HG02798 (cell line): ENCODE results near the gene MYO9A.
A peak's percentile ranks its signal among the peaks of the same experiment; 100 is the strongest.

Source experiments
- ATAC-seq: cut with Tn5 transposase; IDR thresholded peaks from one replicate; pipeline ENCODE4 v1.9.1; 2021; ENCODE audit warnings: mild to moderate bottlenecking; ENCODE audit not compliant: unreplicated experiment, poor library complexity

The MYO9A gene

GRCh38 chr15:72118017-72118978 is at the start of gene MYO9A, which contains the start of gene SENP8:
Gene MYO9A, minus strand, starts transcription at chr15:72118150. Its CDS starts 71,587 bp downstream, at chr15:72046563.
Gene SENP8, plus strand, starts transcription at chr15:72118403. Its CDS starts 21,221 bp downstream, at chr15:72139624.
- ATAC-seq, result peak; percentile 79

- no peak for ATAC-seq
Observed at GRCh38 chr15:72167445-72167844, 49.5 kb upstream of the MYO9A start.

- ATAC-seq, result no peak
Observed at GRCh38 chr15:72166716-72167417, 48.9 kb upstream of the MYO9A start.

- ATAC-seq, result no peak
Observed at GRCh38 chr15:72163719-72164118, 45.8 kb upstream of the MYO9A start.

DNA sequence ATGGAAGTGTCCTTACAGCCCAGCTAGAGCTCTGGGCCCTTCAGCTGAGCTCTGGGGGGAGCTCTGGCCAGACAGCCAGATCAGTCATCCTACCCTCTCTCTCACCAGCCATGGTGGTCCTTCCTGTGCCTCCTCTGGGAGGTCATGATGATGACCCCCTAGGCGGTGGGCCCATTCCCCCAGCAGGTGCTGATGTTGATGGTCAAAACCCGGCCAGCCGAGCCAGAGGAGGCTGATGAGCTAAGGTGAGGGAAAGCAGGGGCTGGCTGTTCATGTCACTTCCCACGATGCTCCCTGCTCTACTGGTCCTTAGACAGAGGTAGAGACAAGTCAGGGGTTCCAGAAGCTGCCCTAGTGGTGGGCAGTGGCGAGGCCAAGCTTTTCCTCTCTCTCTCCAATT is 44.6 kb upstream of the MYO9A start:
- no peak for ATAC-seq

GRCh38 chr15:72161361-72162132 is 43.6 kb upstream of the MYO9A start:
- no peak for ATAC-seq

- no peak for ATAC-seq
Observed at GRCh38 chr15:72160696-72161245, 42.8 kb upstream of the MYO9A start.

DNA sequence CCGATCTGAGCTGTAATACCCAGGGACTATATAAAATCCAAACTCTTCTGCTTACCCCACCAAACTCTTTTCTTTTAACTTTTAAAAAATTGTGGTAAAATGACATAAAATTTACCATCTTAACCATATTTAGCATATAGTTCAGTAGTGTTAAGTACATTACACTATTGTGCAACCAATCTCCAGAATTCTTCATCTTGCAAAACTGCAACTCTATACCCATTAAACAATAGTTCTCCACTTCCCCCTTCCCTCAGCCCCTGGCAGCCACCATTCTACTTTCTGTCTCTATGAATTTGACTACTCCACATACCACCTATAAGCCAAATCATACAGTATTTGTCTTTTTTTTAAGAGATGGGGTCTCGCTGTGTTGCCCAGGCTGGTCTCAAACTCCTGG is 39.0 kb upstream of the MYO9A start:
- no peak for ATAC-seq

- ATAC-seq, result peak; percentile 76
Observed at GRCh38 chr15:72155635-72156616, 38.0 kb upstream of the MYO9A start.

DNA sequence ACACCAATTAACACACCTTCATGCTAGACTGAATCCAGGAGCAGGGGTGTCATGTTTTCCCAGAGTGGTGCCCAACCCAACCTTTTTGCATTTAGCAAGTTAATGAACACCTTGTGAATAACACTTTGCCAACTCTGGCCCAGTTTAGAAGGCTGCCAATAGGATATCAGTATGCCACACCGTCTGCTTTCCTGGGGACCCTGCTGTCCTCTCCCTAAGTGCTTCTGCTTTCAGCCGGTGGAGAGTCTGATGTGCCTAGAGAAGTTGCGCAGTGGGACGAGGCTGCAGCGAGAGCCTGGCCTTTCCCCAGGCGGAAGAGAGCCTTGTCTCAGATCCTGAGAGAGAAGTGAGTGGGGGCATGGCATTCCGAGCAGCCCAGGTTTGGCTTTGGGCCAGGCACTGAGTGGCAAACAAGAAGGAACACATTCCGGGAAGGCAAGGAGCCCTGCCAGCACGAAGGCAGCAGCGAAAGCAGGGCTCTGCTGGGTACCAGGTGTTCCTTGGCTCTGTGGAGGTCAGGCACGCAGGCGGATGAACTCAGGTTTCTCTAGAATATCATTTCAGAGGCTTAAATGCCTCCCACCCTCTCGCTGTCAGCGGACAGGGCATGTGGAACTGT is 37.2 kb upstream of the MYO9A start:
- ATAC-seq, result no peak

- ATAC-seq, result no peak
Observed at GRCh38 chr15:72154316-72154715, 36.4 kb upstream of the MYO9A start.

DNA sequence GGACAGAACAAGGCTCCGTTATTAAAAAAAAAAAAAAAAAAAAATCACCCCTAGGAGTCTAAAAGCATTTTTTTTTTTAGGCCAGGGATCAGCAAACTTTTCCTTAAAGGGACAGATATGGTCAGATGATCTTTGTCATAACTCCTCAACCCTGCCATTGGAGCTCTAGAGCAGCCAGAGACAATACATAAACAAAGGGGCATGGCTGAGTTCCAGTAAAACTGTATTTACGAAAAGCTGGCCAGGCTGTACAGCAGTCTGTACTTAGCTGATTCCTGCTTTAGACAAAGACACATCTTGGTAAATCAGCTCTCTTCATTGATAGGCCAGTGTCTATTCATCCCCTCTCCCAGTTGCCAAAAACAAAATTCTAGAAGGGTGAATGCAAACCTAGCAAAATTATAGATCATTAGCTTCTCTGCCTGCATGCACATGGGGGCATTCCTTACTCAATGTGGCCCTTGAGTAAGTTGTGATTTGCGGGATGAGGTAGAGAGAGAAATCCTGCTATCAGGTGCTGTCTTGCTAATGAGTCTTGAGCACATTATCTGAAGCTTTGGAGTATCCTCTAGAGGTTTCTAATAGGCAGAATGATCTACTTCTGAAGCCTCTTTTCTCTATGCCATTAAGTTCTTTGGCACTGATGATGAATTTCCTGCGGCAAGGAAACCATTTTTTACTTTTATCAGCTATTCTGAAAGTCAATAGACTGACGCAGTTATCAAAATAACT is 35.5 kb upstream of the MYO9A start:
- no peak for ATAC-seq

- no peak for ATAC-seq
Observed at GRCh38 chr15:72147418-72147817, 29.5 kb upstream of the MYO9A start.

DNA sequence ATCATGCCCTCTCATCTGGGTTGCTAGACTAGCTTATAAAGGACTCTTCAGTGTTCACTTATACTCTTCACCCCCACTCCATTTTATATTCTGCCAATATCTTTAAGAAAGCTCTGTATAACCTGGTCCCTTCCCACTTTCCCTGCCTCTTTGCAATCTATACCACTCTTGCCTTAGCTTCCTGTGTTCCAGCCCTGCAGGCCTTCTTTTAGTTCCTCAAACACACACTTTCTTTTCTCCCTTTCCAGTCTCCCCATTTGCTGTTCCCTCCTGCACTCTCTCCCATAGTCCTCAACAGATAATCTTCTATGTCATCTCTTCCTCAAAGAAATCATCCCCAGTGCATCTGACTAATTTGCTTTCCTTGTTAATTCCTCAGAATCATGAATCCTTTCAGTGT is 29.0 kb upstream of the MYO9A start:
- ATAC-seq, result no peak

DNA sequence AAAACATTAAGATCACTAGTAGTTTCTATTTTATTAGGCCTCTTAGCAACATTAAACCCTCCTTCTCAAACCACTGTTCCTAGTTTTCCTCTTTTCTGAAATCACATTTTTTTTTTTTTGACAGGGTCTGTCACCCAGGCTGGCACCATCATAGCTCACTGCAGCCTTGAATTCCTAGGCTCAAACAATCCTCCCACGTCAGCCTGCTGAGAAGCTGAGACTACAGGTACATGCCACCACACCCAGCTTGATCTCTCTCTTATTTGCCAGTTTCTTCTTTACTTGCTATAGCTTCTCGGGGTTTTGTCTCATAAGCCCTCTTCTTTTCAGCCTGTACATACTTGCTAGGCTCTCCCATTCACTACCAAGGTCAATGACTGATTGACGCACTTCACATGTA is 28.3 kb upstream of the MYO9A start:
- ATAC-seq, result no peak

- ATAC-seq, result peak; percentile 98
Observed at GRCh38 chr15:72141171-72142084, 23.5 kb upstream of the MYO9A start.

GRCh38 chr15:72140088-72140487 is 22.1 kb upstream of the MYO9A start:
- no peak for ATAC-seq
